GM21723 (cell line): Measurements from ENCODE around the gene TAOK1.

ENCODE experiments used
- ATAC-seq: cut with Tn5 transposase; IDR thresholded peaks from one replicate; pipeline ENCODE4 v1.9.1; 2021; ENCODE audit warnings: mild to moderate bottlenecking, moderate library complexity; ENCODE audit not compliant: unreplicated experiment

Gene TAOK1

DNA sequence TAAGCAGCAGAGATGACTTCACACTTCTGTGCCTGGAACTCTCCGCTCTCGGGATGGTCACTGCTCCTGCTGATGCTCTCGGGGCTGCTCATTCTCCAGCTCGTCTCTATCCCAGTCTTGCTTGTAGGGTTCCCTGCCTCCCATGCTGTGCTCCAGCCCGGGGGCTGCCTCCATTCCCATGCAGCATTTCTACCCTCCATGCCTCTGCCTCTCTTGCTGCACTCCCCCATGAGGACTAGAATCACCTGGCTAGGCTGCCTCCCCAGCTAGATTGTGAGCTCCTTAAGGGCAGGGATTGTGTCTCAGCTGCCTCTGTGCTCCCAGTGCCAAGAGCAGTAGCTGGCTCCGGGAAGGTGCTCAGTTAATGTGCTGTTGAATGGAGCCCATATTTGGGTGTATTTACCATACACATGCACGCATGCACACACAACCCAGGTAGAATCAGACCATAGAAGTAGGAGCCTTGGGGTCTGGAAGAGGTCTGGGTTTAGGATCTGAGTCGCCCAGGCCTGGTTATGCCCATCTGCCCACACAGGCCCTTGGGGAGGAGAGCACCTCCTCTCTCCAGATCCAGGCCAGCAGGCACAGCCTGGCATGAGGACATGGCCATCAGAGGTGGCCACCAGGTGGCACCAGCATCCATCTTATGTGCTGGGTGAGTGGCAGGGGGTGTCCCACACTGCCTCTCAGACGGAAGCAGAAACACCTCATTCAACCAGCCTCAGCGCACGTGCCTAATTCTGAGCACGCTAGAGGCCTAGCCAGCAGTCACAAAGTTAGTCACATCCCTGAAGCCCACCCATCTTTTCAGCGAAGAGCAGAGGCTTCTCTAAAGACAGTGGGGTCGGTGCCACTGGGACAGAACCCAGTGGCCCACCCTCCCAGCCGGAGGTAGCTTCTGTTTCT is 190.0 kb downstream of the TAOK1 start:
- peak; percentile 69 for ATAC-seq

- ATAC-seq, result no peak
Measured at GRCh38 chr17:29581583-29582253, 191.6 kb downstream of the TAOK1 start.

DNA sequence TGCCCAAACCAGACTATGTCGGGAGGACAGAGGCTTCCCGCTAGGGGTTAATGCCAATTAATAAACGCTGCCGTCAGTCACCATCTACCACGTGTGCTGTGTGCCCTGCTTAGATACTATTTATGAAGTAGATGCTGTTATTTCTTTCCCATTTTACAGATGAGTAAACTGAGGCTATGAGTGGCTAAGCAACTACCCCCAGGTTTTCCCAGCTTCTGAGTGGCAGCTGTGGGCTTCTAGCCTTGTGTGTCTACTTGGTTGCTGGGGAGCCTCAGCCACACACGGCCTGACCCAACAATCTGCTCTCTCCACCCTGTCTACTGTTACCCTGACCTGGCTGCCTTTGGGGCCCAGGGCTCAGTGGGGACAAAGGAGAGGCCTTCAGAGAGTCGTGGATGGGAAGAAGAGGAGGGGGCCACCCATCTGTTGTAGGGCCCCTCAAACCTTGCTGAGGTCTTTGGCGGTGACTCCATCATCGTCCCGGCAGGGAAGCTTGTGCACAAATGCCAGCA is 192.1 kb downstream of the TAOK1 start:
- ATAC-seq, result no peak

DNA sequence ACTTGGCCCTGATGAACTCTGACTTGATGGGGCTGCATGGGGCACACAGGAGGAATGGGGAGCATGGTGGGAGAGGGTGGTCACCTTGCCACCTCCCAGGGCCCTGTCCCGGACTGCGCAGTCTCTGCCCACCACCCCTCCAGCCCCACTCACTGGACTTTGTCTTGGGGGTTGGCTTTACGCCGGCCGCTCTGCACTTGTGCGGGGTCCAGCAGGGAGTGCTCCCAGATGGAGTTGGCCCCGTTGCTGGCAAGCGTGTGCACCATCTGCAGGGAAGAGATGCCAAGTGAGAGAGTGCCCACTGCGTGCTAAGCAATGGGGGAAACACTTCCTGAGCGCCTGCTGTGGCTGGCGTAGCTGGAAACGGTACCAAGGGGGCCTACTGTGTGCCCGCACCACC is 192.6 kb downstream of the TAOK1 start:
- ATAC-seq, result no peak

- ATAC-seq, result no peak
Measured at GRCh38 chr17:29583324-29584248, 193.4 kb downstream of the TAOK1 start.

- no peak for ATAC-seq
Measured at GRCh38 chr17:29584452-29585079, 194.4 kb downstream of the TAOK1 start.

DNA sequence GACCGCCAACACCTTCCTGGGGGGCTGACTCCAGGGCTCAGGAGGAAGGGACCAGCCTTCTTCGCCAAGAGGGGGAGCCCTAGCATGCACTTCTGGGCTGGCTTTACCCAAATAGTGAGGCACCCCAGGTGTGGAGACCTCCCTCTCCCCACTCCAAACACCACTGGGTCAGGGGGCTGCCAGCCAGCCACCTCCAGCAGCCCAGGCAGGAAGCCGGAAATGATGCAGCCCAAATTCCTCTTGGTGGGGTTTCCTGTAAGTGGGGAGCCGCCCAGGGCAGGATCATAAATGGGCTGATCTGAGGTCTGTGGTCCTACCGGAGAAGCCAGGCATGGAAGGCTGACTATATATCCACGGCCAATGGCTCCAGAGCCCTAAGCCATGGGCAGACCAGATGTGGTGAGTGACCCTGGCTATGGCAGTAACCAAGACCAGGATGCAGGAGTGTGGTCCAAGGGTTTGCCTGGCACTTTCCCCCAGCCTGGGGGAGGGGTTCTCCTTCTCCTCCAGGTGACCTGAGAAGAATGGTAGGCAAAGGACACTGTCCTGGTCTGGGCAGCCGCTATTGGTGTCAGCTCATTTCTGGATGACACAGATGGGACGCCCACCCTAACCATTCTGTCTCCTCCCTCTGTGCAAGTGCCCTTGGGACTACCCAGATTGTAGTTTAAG is 195.1 kb downstream of the TAOK1 start:
- no peak for ATAC-seq

DNA sequence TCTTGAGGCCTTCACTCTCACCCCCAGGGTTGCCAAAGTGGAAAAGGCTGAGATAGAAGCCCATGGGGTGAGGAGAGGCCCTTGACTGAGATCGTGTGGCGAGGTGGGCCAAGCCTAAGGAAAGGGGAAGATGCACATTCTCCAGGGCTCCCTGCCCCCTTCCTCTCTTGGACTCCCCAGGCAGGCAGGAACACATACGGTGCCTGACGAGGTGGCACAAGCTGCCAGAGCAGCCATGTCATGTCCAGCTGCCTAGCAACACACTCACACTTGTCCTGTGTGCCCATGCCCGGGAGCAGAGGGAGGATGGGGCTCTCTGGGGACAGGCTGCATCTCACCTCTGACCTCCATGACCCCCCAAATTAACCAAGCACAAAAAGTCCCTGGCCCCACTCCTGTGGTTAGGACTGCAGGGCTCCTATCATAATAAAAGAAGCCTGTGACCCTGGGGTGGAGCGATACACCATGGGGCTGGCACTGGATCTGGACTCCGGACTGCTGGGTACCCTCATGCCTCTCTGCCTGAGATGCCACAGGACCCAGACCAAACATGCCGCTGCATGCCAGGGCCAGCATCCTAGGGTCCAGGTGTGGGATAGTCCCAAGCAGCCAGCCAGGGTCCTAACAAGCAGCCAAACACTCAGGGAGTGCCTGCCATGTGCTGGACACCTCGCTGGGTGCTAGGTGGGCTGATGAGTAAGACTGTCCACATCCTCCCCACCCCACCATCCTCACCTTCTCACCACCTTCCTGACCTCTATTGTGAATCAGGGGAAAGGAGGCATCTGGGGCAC is 196.7 kb downstream of the TAOK1 start:
- ATAC-seq, result no peak

GRCh38 chr17:29587591-29587990 is 197.4 kb downstream of the TAOK1 start:
- ATAC-seq, result no peak

DNA sequence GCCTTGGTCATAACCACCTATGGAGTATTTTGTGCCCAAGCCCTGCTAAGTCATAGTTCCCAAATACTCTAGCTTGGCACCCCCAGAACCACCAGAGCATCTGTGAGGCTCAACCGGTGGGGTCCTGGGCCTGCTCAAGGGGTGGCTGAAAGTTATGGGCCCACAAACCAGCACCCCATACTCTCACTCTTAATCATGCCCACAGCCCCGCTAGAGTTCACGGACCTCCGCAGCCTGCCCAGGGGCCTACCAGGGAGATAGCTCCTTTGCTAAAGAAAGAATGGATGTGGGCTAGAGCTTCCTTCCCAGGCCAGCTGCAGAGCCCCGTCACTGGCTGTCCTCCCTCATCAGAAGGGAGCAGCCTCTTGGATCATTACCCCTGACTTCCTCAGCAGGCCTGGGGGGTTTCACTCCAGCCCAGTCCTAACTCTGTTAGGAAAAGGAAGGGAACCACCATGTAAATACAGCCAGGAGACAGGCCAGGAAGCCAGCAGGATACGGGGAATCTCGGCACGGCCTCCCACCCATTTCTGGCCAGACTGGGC is 197.9 kb downstream of the TAOK1 start:
- ATAC-seq, result no peak

- ATAC-seq, result peak; percentile 21
Measured at GRCh38 chr17:29588562-29589411, 198.6 kb downstream of the TAOK1 start.

DNA sequence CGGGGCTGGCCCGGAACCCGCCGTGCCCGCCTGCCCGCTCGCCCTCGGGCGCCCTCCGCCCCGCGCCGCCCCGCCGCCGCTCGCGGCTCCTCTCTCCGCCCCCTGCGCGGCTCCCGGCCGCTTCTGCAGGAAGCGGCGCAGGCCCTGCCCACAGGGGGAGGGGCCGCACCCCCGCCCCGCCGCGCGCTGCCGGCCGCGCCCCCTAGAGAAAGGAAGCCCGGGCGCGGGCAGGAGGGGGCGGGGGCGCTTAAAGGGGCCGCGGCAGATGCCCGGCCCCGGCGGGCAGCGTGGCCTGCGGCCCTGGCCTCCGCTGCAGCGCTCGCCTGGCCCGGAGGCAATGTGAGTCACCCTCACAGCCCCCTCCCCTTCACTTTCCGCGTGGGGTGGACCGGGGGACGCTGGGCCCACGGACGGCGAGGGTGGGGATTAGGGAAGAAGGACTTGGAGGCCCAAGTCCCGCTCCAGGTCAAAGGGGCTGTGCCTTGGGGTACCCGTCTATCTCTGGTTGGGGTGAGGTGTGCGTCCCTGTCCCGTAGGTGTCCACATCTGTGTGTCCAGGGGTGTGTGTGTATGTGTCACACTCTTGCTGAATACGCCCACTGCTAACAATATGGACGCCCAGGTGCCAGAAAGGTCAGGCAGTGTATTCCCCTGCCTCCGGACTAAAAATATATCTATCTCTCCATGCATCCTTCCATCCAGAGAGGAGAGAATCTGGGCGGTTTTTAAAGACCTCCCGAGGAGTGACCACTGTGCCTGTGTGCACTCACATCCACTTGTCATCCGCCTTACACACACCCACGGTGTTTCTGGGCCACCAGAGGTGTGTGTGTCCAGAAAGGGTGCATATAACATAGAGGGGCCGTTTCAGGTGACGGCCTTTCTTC is 199.6 kb downstream of the TAOK1 start, which contains the start of gene GIT1:
Gene GIT1 (minus strand): TSS at position 125 of the 887 bp plus-strand sequence. CDS start 270 bp downstream, outside the sequence.
- ATAC-seq, result peak; percentile 43

DNA sequence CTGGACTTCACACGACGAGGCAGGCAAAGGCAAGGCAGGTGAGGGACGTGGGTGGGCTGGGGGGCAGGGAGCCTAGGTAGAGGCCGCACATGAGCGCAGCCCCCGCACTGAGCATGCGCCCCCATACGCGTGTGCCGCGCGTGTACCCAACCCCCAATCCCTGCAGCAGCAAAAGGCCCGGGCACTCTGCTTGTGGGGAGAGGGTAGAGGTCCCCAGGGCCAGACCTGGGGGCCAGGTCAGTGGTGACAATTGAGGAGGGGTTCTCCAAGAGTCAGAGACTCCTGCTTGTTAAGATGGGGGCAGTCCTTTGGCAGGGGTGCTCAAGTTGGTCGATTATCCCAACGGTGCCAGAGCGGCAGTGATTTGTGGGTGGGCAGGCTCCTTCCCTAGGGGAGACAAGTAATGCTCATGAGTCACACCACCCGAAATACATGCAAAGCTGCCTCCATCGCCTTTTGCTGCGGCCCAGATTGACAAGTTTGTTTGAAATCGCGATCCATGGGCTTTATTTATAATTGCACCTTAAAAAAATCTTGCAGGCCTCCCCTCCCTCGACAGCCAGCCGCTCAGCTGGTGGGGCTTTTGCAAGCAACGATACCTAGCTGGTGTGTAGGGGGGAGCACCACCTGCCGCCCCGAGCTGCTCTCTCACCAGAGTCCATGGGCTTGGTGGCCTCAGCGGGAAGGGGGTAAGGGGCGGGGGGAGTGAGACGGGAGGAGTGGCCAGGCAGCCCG is 200.4 kb downstream of the TAOK1 start:
- ATAC-seq, result no peak

- no peak for ATAC-seq
Measured at GRCh38 chr17:29591146-29591736, 201.1 kb downstream of the TAOK1 start.

DNA sequence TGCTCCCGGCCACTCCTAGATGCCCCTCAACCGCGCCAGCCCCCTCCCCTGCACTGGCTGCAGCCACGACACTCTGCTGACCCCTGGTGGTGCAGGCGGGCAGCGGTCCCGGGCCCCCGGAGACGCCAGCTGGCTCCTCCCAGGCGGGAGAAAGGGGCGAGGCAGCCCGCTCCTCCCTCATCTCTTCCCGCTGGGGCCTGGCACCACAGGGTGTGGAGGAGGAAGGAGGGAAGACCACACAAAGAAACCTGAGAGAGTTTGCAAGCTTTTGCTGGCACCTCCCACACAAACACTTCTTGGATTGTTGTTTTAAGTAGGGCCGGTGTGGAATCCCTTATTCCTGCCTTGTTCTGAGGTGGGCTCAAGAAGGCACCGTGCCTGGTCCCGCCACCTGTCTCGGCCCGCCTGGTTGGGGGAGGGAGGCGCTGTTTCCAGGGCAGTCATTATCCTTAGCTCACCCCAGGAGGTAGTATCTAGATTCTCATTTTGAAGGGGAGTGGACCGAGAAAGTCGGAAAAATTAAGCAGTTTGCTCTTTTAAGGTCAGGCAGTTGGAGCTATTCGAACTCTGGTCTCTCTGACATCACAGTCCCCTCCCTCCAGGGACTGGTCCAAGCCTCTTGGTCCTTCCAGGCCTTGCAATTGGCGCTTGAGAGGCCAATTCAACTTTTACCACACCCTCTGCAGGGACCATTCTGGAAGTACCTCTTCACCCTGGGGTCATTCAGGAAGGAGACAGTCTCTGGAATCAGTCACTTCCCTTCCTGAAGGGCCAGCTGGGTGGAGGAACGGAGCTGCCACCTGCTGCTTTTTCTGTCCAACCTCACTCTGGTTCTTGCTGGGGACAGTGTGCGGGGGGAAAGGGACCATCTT is 201.8 kb downstream of the TAOK1 start:
- ATAC-seq, result no peak
